Measurements from ENCODE around the gene PLD6. TPM values are rescaled to one million over a fixed set of nuclear protein-coding genes. Genes with fewer than 3 reads are reported as not detected.

PLD6 gene
- total and polyA plus RNA-seq, 10 of the 15 experiments (the other 5 are each of a cell fraction or from before 2014, with no cell fraction given) = 4.7 to 21.4 (median 12.0) TPM

DNA sequence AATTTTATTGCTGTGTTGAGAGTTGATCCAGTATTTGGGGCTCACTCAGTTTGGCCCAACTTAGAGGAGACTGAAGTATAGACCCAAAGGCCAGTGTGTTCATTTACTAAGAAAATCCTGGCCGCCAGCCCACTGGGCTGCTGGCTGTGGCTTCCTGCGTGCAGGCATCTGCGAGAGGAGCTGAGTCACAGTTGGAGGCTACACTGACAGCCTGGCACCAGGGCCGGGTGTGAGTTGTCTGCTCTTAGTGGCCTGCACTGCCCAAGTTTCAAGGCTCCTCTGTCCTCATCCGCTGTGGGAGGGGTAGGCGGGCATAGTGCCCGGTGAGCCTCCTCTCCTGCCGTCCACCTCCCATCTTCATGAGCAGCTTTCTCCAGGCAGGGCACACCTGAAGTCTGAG lies 54.2 kb downstream of the PLD6 start (continued):
- TF ChIP-seq, protein P1, sequence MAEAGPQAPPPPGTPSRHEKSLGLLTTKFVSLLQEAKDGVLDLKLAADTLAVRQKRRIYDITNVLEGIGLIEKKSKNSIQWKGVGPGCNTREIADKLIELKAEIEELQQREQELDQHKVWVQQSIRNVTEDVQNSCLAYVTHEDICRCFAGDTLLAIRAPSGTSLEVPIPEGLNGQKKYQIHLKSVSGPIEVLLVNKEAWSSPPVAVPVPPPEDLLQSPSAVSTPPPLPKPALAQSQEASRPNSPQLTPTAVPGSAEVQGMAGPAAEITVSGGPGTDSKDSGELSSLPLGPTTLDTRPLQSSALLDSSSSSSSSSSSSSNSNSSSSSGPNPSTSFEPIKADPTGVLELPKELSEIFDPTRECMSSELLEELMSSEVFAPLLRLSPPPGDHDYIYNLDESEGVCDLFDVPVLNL (IDR thresholded peaks at IDR 0.05; ENCODE audit: low read depth, low read length) = no peak
- TF ChIP-seq, protein P2, sequence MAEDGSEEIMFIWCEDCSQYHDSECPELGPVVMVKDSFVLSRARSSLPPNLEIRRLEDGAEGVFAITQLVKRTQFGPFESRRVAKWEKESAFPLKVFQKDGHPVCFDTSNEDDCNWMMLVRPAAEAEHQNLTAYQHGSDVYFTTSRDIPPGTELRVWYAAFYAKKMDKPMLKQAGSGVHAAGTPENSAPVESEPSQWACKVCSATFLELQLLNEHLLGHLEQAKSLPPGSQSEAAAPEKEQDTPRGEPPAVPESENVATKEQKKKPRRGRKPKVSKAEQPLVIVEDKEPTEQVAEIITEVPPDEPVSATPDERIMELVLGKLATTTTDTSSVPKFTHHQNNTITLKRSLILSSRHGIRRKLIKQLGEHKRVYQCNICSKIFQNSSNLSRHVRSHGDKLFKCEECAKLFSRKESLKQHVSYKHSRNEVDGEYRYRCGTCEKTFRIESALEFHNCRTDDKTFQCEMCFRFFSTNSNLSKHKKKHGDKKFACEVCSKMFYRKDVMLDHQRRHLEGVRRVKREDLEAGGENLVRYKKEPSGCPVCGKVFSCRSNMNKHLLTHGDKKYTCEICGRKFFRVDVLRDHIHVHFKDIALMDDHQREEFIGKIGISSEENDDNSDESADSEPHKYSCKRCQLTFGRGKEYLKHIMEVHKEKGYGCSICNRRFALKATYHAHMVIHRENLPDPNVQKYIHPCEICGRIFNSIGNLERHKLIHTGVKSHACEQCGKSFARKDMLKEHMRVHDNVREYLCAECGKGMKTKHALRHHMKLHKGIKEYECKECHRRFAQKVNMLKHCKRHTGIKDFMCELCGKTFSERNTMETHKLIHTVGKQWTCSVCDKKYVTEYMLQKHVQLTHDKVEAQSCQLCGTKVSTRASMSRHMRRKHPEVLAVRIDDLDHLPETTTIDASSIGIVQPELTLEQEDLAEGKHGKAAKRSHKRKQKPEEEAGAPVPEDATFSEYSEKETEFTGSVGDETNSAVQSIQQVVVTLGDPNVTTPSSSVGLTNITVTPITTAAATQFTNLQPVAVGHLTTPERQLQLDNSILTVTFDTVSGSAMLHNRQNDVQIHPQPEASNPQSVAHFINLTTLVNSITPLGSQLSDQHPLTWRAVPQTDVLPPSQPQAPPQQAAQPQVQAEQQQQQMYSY (CRISPR knock-in tag; IDR thresholded peaks at IDR 0.05) = no peak
- TF ChIP-seq GATAD2B (conservative IDR thresholded peaks at IDR 0.05; ENCODE audit: low read depth) = no peak
- no peak for TF ChIP-seq SMAD1 (IDR thresholded peaks at IDR 0.05; ENCODE audit: low read depth, partially characterized antibody)
- no peak for TF ChIP-seq MTA3 (IDR thresholded peaks at IDR 0.05; ENCODE audit: borderline replicate concordance, low read length)
- TF ChIP-seq, protein P3, sequence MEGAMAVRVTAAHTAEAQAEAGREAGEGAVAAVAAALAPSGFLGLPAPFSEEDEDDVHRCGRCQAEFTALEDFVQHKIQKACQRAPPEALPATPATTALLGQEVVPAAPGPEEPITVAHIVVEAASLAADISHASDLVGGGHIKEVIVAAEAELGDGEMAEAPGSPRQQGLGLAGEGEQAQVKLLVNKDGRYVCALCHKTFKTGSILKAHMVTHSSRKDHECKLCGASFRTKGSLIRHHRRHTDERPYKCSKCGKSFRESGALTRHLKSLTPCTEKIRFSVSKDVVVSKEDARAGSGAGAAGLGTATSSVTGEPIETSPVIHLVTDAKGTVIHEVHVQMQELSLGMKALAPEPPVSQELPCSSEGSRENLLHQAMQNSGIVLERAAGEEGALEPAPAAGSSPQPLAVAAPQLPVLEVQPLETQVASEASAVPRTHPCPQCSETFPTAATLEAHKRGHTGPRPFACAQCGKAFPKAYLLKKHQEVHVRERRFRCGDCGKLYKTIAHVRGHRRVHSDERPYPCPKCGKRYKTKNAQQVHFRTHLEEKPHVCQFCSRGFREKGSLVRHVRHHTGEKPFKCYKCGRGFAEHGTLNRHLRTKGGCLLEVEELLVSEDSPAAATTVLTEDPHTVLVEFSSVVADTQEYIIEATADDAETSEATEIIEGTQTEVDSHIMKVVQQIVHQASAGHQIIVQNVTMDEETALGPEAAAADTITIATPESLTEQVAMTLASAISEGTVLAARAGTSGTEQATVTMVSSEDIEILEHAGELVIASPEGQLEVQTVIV (IDR thresholded peaks at IDR 0.05; ENCODE audit: borderline replicate concordance, partially characterized antibody) = no peak

Data from GM12878 (cell line).